Colon (tissue), 2 donors: Measurements from ENCODE around the gene HIVEP3.

Experiments used
- FAIRE-seq: peaks from 2 replicates; lab custom pipeline; 2012; peaks lifted over from hg19 to GRCh38; lab: Jason Lieb, UNC
- donor health status: control.
- donor health status: control.

Gene HIVEP3

DNA sequence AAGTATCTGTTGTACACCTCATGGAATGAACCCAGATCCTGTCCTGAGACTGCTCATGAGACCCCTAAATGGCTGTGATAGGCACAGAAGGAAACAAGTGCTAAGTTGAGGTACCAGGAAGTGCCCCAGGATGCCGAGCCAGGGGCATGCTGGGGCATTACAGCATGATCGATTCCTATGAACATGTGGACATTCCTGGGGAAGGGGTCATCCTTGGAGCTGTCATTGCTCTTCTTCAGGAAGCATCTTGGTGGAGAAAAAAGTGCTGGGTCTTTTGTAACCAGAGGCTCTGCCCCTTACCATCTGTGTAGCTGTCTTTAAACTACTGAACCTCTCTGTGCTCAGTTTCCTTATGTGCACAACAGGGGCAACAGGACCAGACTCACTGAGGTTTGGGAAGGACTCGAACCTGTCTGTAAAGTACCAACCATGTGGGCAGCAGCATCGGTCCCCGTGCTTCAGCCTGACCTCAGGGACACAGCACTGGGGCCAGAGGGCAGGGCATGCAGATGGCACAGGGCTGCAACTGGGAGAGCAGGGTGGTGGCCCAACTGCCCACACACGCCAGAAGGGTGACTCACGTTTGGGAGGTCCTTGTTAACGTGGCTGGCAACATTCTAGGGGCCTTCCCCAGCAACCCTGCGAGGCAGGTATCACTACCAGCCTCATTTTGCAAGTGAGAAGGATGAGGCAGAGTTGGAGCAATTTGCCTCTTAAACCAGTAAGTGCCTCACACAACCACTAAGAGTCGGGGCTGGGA lies 291.9 kb downstream of the HIVEP3 start:
- FAIRE-seq, result no peak

DNA sequence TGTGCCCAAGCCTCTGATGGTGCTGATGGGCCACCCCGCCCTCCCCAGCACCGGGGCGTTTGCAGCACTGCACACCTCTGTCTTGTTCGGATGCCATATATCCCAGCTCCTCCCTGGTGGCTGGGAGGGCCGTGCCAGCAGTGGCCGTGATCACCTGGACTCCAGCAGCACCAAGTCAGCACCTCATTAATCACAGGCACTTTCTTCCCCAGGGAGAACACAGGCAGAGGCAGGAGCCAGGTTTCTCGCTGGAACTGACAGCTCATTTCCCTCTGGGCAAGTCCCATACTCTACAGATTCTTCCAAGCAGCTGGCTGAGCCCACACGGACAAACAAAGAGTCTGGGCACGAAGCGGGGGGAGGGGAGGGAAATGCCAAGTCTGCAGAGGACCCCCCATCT lies 292.6 kb downstream of the HIVEP3 start:
- FAIRE-seq, result no peak

DNA sequence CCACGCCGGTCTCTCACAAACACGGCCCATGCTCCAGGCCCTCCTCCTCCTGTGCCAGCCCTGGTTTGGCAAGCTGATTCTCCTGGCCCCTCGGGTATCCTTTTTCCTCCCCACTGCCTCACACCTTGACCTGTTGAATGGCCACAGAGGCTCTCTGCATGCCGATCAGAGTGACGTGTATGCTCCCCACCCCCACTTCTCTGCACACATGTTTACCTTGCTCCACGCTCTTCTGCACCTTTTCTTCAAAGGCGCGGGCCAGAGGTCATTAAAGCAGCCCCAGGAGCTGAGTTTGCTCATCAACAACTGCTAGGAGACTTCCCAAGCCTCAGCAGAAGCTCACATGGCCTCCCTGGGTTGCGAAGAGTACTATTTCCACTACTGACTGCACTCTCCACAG lies 295.0 kb downstream of the HIVEP3 start:
- no peak for FAIRE-seq

DNA sequence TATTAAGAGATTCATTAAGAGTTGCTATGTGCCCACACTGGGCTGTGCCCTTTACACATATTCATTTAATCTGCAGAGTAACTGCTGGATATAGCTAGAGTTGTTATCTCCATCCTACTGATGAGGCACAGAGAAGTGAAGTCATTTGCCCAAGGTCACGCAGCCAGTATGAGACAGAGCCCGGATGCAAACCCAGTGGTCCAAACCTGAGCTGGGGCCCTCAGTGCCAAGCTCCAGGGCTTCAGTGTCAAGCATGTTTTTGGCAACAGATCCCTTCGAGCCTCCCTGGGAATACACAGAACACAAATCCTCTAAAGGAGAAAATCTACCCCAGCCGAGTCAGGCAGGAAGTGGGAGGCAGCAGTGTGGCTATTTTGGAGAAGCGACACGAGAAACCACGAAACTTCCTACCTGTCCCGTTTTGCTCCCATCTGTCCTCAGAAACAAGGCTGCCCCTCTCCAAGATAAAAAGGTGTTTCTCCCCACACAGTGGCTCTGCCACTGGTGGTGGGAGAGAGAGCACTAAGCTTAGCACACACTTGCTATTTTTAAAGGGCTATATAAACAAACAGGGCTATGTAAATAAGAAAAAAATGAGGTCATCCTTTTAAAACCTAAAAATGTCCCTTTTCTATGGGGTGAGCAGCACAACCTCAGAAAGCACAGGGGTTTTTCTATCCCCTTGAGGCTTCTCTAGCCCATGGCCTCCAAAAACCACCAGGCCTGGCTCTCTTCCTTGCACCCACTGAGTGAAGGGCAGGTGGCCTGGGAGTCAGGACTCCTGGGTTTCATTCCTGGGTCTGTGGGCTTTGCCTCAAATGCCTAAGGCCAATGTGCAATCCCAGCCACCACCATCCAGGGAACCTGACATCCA lies 295.6 kb downstream of the HIVEP3 start:
- no peak for FAIRE-seq

DNA sequence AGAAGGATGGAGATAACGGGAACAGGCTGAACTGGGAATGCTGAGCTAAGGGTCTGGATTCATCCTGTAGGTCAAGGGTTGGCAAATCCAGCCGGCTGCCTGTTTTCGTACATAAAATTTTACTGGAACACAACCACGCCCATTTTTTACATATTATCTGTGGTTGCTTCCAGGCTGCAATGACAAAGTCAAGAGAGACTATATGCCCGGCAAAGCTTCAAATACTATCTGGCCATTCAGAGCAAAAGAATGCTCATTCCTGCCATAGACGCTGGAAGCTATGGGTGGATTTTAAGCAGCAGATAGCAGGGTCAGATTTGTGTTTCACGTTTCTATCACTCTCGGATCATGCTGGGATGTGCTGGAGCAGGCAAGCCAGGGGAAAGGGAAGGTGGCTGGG lies 296.3 kb downstream of the HIVEP3 start:
- no peak for FAIRE-seq

DNA sequence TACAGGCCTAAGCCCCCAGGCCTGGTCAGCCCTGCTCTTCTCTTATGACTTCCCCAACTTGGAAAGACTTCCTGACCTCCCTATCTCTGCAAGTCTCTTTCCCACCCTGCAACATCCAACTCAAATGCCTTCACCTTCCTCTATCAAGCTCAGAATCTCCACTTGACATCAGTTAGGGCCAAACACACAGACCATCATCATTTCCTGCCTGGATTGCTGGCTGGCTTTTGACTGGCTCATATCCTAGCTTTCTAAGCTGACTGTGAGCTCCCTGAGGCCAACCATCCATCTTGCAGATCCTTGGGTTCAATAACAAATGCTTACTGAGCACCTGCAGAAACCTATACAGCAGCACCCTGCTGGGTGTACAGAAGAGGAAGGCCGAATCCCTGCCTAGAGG lies 296.9 kb downstream of the HIVEP3 start:
- no peak for FAIRE-seq

DNA sequence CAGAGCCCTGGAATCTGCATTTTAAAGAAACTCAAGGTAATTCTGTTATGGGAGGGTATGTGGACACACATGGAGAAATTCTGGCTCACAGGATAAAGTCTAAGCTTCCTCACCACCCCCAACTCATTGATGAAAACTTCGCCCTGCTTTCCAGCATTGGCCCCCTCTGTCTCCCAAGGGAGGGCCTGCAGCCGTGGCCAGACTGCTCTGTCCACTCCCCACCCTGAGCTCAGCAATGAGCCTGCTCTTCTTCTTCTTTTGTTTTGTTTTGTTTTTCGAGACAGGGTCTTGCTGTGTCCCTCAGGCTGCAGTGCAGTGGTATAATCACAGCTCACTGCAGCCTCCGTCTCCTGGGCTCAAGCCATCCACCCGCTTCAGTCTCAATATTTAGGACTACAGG lies 297.5 kb downstream of the HIVEP3 start:
- no peak for FAIRE-seq

DNA sequence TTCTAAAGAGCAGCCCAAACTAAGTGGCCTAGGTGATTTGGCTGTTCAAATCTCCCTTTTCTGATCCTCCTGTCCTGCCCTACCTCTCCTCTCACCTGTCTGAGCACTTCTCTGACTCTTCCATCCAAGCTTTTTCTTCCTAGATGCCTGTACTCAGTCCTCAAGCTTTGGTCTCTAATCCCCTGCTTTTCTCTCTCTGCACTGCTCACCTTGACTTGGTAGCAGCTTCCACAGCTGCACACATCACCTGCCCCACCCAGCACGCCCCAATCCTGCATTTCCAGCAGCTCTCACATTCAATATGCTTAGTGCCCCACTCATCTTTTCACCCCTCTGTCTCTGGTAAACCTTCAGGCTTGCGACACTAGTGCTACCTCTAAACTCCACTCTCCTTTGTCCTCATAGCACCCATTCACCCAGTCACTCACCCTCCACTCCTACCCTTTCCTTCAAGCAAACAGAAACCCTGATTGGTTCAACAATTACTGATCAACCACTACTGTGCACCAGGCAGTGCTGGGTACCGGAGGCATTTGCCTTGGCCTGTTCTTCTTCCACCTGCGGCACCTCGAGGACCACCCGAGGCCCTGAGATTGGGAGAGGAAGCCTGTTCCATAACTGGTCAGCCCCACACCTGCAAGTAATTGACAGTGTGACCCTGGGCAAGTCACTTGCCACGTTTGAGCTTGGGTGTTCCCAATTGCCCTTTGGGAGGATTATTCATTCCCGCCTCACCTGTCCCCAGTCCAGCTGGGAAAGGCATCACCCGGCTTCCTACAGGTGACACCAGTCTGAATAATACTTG lies 298.2 kb downstream of the HIVEP3 start:
- no peak for FAIRE-seq

DNA sequence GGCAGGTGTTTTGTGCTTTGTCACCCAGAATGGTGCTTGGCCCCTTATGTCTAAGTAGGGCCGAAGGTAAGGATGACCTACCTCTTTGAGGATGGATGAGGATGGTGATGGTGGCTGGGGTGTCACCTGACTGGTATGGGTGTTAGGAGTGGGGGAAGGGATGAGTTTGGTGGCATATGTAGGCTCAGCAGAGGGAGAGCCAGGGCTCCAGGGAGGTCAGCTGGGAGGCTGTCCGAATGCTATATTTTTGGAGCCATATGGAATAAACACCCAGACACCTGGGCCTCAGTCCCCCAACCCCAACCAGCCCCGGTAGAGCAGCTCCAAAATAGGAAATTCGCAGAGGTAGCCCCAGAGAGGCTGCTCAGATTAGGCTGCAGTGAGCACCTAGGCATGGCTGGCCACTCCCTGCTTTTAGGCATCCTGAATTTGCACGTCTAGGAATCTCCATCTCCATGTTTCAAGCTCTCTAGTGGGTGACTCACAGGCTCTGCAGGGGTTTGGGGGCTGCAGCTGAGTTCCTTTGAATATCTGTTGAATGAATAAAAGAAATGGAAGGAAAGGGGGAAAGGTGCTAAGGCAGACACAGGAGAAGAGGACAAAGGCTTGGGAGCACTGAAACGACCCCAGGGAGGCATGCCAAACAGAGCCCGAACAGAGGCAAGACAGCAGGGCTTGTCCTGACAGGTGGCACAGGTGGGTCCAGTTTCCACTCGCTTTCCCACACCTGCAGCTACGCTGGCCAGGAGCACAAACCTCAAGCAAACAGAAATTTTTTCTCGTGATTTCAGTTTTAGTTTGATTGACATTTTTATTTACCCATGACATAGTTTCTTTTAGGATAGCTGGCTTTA lies 299.0 kb downstream of the HIVEP3 start:
- FAIRE-seq, result no peak

DNA sequence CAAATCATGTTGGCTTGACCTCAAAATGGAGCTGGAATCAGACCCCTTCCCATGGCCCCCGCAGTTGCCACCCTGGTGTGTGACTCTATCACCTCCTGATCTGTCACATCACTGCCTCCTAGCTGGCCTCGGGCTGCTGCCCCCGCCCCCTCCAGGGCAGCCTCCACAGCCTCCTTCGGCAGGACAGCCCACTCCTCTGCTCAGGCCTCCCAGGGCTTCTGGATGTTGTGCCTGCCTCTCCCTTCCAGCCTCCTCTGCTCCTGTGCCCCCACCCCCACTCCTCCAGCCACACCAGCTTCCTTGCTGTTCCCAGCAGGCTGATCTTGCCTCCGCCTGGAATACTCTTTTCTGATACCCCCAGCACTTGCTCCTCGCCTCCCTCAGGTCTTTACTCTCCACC lies 299.9 kb downstream of the HIVEP3 start:
- FAIRE-seq, result no peak

DNA sequence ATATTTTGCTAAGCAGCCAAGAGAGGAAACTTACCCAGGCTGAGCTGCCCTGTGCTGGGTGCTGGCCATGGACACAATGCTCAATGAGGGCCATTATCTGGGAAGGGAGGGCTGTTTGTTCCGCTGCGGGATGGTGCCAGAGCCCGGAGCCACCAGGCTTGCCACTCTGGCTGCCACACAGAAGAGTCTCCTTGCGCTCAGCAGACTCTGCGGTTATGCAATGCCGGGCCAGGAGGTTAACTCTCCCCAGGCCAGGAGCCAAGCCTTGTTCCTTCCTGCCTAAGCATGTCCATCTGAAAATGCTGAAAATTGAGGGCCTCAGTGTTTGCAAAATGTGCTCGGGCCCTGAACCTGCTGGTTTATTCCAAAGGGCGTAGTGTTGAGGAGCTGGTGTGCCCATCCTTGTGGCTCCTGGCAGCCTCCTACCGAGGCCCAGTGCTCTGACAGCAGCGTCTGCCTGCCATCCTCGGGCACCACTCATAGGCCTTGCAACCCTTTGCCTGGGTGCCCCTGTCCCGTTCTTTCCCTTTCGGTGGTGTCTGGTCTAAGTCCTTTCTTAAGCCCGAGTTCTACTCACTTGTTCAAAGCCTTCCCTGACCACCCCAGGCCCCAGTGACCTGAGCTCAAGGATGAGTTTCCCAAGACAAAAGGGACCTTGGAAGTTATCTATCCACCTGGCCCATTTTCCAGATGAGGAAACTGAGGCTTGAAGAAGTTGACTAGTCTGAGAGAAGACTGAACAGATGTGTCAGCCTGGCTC lies 300.5 kb downstream of the HIVEP3 start:
- FAIRE-seq, result no peak

DNA sequence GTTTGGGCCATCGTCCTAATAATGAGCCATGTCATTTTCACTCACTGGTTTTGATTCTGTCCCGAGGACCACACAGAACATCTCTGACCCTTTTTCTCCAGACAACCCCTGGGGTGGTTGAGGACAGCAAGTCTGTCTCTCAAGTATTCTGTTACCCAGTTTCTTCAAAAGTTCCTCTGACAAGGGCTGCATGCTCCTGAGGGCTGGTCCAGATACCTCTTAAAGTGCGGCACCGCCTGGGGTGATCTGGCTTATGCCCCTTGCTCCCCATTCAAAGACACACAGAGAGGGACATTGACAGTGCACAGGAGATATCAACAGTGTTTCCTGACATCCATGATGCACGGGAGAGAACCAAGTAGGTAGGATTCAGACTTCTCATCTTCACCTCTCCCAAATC lies 301.4 kb downstream of the HIVEP3 start:
- FAIRE-seq, result no peak

DNA sequence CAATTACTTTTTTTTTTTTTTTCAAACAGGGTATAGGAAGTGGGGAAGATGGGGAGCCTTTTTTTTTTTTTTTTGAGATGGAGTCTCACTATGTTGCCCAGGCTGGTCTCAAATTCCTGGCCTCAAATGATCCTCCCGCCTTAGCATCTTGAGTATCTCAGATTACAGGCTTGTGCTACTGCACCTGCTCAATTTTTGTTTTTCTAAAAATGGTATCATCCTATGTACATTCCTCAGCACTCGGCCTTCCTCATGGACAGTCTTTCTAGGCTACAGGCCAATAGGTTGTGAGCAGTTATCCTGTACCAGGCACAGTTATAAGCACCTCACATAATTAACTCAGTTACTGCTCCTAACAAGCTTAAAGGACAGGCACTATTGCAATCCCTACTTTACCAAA lies 302.2 kb downstream of the HIVEP3 start:
- no peak for FAIRE-seq

DNA sequence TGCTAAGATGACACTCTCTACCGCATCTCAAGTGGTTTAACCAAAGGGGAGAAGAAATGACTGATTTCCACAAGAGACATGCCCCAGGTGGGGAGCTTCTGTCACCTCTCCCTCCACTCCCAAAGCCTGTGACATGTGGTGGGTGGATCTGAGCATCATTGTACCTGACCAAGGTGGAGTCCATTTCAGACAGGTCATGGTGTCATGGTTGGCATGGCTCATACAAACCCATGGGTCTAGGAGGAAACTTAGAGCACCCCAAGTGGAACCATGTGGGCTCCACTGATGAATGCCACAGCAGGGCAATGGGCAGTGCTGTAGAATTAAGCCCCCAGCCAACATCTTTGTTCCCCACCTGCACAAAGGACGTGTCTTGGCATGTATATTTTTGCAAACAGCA lies 302.7 kb downstream of the HIVEP3 start:
- no peak for FAIRE-seq

DNA sequence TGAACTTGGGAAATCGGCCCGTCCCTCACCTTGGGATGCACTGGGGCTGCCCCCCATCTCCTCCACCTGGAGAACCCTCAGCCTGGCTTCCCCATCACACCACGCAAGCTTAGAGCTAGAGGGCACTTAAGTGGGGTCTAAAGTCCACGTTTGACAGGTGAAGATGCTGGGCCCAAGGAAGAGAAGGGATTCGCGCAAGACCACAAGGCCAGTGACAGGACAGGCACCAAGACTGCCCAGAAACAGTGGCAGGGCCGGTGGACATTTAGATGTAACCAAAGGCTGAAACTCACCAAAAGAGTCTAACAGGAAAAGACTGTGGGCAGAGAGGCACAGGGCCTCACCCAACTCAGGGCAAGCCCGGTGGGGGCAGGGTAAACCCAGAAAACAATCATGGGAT lies 303.4 kb downstream of the HIVEP3 start:
- FAIRE-seq, result no peak

DNA sequence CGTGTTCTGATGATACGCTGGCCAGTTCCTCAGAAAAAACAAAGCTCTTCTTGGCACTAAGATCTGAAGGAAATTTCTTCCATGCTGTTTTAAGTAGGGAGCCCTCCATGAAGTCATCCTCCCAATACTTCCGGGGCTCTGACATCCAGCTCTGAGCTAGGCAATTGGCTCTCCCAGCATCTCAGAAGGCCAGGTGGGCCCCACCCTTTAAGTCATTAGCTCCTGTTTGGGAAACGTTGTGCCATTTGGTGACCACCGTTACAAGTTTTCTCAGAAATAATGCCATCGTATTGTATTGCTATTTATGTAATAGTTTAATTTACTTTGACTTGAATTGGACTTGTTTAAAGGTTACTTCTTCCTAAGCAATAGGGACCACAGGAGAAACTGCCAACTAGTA lies 303.9 kb downstream of the HIVEP3 start:
- FAIRE-seq, result no peak

DNA sequence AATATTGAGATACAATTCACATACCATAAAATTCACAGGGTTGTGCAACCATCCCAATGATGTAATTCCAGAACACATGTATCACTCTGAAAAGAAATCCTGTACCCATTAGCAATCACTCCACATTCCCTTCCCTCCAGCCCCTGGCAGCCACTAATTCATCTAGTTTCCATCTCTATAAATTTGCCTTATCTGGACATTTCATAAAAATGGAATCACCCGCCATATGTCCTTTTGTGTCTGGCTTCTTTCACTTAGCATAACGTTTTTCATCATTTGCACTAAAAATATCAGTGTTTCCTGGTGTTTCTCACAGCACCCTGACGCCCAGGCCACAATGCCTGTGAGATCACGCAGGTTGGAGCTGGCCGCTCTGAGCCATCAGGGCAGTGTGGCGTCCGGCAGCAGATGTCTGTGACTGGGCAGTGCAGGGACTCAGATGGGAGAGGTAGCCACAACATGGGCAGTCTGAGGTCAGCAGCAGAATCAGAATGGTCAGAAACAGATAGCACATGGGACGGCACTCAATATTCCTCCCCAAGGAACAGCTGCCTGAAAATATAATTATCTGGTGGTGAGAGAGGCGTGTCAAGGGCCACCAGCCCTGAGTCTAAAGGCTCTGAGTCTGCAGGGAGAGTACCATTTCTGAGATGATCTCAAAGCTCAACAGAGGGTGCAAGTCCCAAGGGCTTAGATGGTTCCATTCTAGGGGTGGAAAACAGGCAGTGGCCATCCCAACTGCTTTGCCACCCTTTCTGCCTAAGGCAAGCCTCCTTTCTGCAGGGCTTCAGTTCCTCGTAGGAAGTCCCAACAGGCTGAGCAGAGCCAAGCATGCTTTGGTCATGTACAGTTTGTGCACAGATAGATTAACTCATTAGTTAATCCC lies 304.8 kb downstream of the HIVEP3 start:
- FAIRE-seq, result no peak

DNA sequence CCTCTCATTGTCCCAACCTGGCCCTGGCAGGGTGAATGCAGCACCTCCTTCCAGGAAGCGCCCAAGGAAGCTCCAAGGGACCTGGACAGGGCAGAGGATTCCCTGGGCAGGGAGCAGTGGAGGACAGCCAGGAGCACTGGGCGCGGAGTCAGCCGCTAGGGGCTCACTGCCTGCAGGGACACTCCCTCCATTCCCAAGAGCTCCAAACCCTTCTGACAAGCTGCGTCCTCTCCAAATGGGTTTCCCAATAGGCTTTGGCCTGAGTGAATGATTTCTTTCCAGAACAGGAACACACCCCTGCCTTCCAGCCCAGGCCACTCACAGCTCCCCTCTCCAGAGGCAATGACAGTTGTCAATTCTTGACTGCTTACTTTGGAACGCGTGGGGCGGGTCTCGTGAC lies 305.8 kb downstream of the HIVEP3 start:
- FAIRE-seq, result no peak

DNA sequence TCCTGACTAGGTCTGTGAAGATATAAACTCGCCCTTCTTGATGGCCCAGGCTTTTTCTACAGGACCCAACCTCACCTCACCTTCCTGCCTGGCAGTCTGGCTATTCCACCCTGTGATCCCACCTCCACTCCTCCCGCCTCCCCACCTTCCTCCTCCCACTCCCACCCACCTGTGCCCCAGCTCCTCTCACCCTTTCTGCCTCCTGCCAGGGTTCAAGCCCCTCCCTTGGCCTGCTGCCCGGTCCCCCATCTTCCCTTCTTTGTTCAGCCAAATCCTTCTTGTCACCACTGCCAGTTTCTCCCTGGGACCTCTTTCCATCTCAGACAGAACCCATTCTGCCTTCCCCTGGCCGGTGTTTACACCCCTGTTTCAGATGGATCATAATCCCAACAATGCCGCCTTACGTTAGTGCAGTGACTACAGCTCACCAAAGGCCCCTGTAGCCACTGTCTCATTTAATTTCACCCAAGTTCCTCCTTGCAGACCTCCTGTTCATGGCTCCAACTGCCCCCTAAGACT lies 306.7 kb downstream of the HIVEP3 start:
- no peak for FAIRE-seq
